KOPT-K1 (cell line): ENCODE data around the gene MEPCE.

Experiments used
- H3K27ac ChIP-seq: fragments of 200-600 bp; sonication (generic); 2 replicates; pipeline ENCODE4 v1.5.1; 2016; ENCODE audit warnings: antibody characterized with exemption, mild to moderate bottlenecking, low read depth, low read length; ENCODE audit not compliant: poor library complexity, severe bottlenecking
- H3K36me3 ChIP-seq: fragments of 200-600 bp; sonication (generic); 2 replicates; pipeline ENCODE4 v1.5.1; 2017; ENCODE audit warnings: antibody characterized with exemption, mild to moderate bottlenecking, low read length, moderate library complexity; ENCODE audit not compliant: insufficient read depth
- H3K9me3 ChIP-seq: fragments of 200-600 bp; sonication (generic); 2 replicates; pipeline ENCODE4 v1.5.1; 2017; ENCODE audit warnings: antibody characterized with exemption, low read length, mild to moderate bottlenecking; ENCODE audit not compliant: insufficient read depth, poor library complexity, severe bottlenecking

The MEPCE gene

GRCh38 chr7:100398239-100398638, 31.4 kb upstream of the MEPCE start:
- no peaks in the 10 kb centered on the region for H3K9me3 ChIP-seq
- H3K36me3 ChIP-seq = no peaks in the 10 kb centered on the region
- no peak overlapping the region for H3K27ac ChIP-seq

DNA sequence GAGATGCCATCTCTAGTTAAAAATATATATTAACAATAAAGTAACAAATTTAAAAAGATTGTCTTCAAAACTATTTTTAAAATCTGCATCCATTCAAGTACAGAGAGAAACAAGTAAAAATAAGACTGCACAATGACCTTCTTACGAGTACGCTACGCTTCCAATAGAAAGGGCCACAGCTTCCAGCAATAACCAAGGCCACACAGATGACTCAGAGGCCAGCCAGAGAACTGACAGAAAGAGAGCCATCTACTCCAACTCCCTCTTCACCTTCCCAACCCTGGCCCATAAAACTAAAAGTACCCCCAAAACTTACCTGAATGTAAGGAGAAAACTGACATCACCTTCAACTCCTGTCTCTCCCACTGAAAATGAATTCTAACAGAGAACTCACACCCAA, 29.6 kb upstream of the MEPCE start:
- Histone ChIP-seq H3K9me3 (no peaks in the 10 kb centered on the region), H3K27ac (no peak overlapping the region), H3K36me3 (no peaks in the 10 kb centered on the region)

GRCh38 chr7:100400656-100401055, 29.0 kb upstream of the MEPCE start:
- H3K9me3 ChIP-seq = no peaks in the 10 kb centered on the region
- H3K27ac ChIP-seq = no peak overlapping the region
- no peaks in the 10 kb centered on the region for H3K36me3 ChIP-seq

- Histone ChIP-seq H3K9me3 (no peaks in the 10 kb centered on the region), H3K27ac (no peak overlapping the region), H3K36me3 (no peaks in the 10 kb centered on the region)
Observed at GRCh38 chr7:100401811-100402210, 27.8 kb upstream of the MEPCE start.

DNA sequence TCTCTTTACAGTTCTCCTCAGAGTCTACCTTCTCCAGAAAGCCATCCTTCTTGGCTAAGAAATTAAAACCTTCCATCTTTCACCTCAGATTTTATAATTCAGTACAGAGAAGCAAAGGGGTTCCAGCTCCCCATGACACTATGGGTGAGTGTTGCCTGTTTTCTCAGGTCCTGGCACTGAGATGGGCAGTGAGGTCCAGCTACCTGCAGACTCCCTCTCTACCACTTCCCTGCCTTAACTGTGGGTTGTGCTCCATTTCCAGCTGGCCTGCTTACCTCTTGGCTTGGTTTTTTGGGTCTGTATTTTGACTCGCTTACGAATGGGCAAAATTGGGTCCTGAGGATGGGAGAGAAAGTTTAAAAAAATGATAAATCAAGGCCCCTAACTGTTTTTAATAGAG, 27.4 kb upstream of the MEPCE start:
- Histone ChIP-seq H3K27ac (no peak overlapping the region), H3K36me3 (no peaks in the 10 kb centered on the region), H3K9me3 (no peaks in the 10 kb centered on the region)

DNA sequence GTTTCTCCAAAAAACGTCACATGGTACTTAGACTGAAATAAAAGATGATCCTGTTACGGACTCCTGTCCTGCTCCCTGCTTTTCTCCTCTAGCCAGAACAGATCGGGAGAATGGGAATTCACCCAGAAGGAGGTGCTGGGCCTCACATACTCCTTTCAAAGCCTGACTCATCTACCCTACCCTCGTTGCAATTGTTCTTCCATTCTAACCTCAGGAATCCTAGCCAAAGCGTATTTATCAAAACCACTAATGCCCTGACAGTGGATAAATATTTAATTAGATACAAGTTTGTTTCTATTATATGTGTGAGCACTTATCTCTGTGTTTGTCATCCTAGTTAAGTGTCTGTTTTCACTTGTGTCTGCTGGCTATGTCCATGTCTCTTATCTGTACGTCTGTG, 22.9 kb upstream of the MEPCE start:
- Histone ChIP-seq H3K27ac (no peak overlapping the region), H3K36me3 (no peaks in the 10 kb centered on the region)

GRCh38 chr7:100407285-100408180, 22.1 kb upstream of the MEPCE start:
- H3K27ac ChIP-seq = no peak overlapping the region
- H3K36me3 ChIP-seq = no peaks in the 10 kb centered on the region
- no peaks in the 10 kb centered on the region for H3K9me3 ChIP-seq

More for the DNA sequence above, 22.9 kb upstream of the MEPCE start:
- no peaks in the 10 kb centered on the region for H3K9me3 ChIP-seq

GRCh38 chr7:100411101-100411500, 18.5 kb upstream of the MEPCE start:
- no peaks in the 10 kb centered on the region for H3K36me3 ChIP-seq
- H3K27ac ChIP-seq = no peak overlapping the region
- no peaks in the 10 kb centered on the region for H3K9me3 ChIP-seq

DNA sequence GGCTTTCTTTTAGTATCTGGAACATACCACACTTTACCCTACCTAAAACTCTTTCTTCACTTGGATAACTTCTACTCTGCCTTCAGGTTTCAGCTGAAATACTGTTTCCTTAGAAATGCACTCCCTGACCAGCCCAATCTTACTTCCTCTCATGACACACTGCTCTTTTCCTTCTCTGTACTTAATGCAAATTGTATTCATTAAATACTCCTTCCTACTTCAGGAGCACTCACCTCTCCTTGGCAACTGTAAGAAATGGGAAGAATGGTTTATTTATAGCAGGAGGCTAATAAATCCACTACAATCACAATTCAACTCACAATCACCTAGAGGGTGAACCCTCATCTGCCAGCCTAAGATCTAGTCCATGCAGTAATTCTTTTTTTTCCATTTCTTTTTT, 16.3 kb upstream of the MEPCE start:
- Histone ChIP-seq H3K36me3 (no peaks in the 10 kb centered on the region), H3K27ac (no peak overlapping the region), H3K9me3 (no peaks in the 10 kb centered on the region)

DNA sequence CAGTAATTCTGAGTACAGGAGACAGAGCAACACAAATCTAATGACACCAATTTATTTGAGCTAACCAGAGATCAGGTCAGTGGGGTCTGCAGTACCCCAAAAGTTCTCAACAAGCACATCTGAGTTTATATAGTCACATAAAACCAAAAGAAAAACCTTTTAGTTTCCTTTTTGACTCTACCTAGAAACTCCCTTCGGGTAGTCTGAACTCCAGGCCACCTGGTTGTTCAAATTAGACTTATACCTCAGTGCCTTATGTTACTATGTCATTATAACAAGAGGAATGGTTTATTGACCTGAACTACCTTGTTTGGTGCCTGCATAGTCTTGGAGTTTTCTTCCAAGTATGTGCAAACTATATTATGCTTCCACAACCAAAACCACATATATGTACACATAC, 15.7 kb upstream of the MEPCE start:
- Histone ChIP-seq H3K27ac (no peak overlapping the region), H3K9me3 (no peaks in the 10 kb centered on the region), H3K36me3 (no peaks in the 10 kb centered on the region)

DNA sequence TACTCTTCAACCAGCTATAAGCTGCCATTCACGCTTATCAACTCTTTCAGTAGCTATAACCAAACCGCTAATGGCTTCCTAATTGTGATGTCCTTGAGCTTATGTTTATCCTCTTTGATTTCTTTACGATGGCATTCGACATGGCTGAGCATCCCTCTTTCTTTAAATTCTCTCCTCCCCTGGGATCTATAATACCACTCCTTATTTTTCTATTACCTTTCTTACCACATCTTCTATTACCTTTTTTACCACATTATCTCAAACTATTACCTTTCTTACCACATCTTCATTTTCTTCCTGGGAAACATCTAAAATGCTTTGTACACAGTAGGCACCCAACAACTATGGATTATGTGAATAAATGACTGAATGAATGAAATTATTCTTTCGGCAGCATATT, 14.2 kb upstream of the MEPCE start:
- no peaks in the 10 kb centered on the region for H3K36me3 ChIP-seq
- H3K9me3 ChIP-seq = no peaks in the 10 kb centered on the region
- no peak overlapping the region for H3K27ac ChIP-seq

DNA sequence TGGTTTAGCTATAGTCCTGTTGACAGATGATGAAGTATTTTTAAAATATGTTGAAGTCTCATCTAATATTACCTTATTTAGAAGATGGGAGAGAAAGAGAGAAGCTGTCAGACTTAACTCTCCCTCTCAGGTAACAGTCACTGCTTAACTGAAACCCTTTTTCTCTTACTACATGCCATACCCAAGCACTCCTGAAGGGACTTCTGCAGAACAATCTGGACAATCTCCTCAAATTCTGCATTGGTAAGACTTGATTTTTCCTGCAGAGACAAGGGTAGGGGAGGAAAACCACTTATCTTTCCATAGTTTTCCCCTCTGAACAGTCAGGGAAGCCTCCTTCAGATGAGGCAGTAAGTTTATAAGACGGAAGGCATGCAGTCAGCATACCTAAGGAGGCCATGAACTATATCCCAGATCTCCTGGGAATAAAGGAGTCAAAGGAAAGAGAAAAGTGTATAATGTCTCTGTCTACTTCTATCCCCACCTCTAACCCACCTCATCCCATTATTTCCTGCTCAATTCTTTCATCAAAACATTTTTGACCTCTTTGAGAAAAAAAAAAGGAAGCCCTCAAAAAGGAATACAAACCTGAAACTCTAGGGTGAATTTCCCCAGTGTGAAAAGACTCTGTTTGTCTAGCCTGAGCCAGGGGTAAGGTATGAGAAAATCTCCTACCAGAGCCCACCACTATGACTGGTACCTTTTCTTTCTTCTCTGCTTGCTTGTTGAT, 10.5 kb upstream of the MEPCE start:
- H3K9me3 ChIP-seq = no peaks in the 10 kb centered on the region
- no peaks in the 10 kb centered on the region for H3K36me3 ChIP-seq
- H3K27ac ChIP-seq = no peak overlapping the region

- H3K27ac ChIP-seq = no peak overlapping the region
Observed at GRCh38 chr7:100419660-100420226, 9.9 kb upstream of the MEPCE start.

GRCh38 chr7:100423315-100423714, 6.3 kb upstream of the MEPCE start:
- no peaks in the 10 kb centered on the region for H3K36me3 ChIP-seq
- peaks cover 6% of the 10 kb centered on the region for H3K9me3 ChIP-seq
- no peak overlapping the region for H3K27ac ChIP-seq

More at GRCh38 chr7:100419660-100420226, 9.9 kb upstream of the MEPCE start:
- H3K36me3 ChIP-seq = no peaks in the 10 kb centered on the region
- H3K9me3 ChIP-seq = no peaks in the 10 kb centered on the region

DNA sequence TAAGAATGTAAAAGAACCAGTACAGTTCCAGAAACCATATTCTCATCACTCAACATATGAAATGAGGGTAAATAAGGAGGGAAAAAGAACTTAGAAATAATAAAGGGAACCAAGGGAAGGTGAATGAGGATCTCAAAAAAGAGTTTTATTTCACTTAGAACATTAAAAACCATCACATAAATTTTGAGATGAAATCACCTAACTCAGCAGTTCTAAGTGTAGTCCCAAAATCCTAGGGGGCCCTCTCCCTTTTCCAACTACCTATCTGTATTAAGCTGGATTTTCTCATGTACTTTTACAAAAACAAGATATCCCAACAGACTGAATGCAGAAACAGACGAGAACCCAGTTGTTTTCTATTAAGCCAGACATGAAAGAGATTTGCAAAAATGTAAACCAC, 4.3 kb upstream of the MEPCE start:
- no peak overlapping the region for H3K27ac ChIP-seq
- H3K9me3 ChIP-seq = peaks cover 6% of the 10 kb centered on the region
- H3K36me3 ChIP-seq = no peaks in the 10 kb centered on the region
